ENCODE measurements around the gene GPR61. TPM values are rescaled to one million over a fixed set of nuclear protein-coding genes. Genes with fewer than 3 reads are reported as not detected.

Gene GPR61
- polyA plus RNA-seq, 6 donors from 2014 or later, result 0.09 TPM; not detected in 5

- H3K27me3 Mint-ChIP-seq, result no peaks in the 10 kb centered on the region
- peaks cover 5 to 7% of the 10 kb centered on the region in 2 donors for H3K36me3 Mint-ChIP-seq
- H3K27ac Mint-ChIP-seq, result peak overlapping the region in 3 of 6 donors; percentile 10 to 56 (median 29)
- H3K9me3 Mint-ChIP-seq, result no peaks in the 10 kb centered on the region
- no peak for DNase-seq
- ATAC-seq (ENCODE audit: low read depth in 2 of 2), result peak; percentile 49 to 66
- H3K4me3 Mint-ChIP-seq, result peak overlapping the region in 1 of 8 donors; percentile 2
- H3K4me1 Mint-ChIP-seq, result peaks cover 28 to 63% (median 55%) of the 10 kb centered on the region in 3 donors
Observed at GRCh38 chr1:109499661-109500536, 39.8 kb upstream of the GPR61 start.

GRCh38 chr1:109500941-109501381, 38.7 kb upstream of the GPR61 start:
- ATAC-seq (ENCODE audit: low read depth in 2 of 2) (no peak), DNase-seq (no peak)
- Mint-ChIP-seq H3K27me3 (no peaks in the 10 kb centered on the region), H3K4me1 (peaks cover 20 to 53% (median 45%) of the 10 kb centered on the region in 3 donors), H3K27ac (no peak overlapping the region), H3K9me3 (no peaks in the 10 kb centered on the region), H3K4me3 (no peak overlapping the region), H3K36me3 (peaks cover 5 to 7% of the 10 kb centered on the region in 2 donors)

- Mint-ChIP-seq H3K4me1 (peaks cover 16 to 47% (median 36%) of the 10 kb centered on the region in 3 donors), H3K36me3 (no peaks in the 10 kb centered on the region), H3K27me3 (no peaks in the 10 kb centered on the region), H3K27ac (peak overlapping the region in 2 of 6 donors; percentile 31 to 68), H3K4me3 (peak overlapping the region in 5 of 8 donors; percentile 10 to 75 (median 46)), H3K9me3 (no peaks in the 10 kb centered on the region)
- ATAC-seq (ENCODE audit: low read depth in 2 of 2) (no peak), DNase-seq (no peak)
Observed at GRCh38 chr1:109501644-109502363, 37.9 kb upstream of the GPR61 start.

GRCh38 chr1:109502364-109502851, 37.3 kb upstream of the GPR61 start:
- H3K36me3 Mint-ChIP-seq, result no peaks in the 10 kb centered on the region
- ATAC-seq (ENCODE audit: low read depth in 2 of 2) (peak; percentile 76 to 78), DNase-seq (no peak)
- H3K27ac Mint-ChIP-seq, result peak overlapping the region in 4 of 6 donors; percentile 3 to 62 (median 30)
- H3K4me3 Mint-ChIP-seq, result peak overlapping the region in 4 of 8 donors; percentile 32 to 61 (median 52)
- no peaks in the 10 kb centered on the region for H3K9me3 Mint-ChIP-seq
- H3K27me3 Mint-ChIP-seq, result no peaks in the 10 kb centered on the region
- peaks cover 16 to 45% (median 34%) of the 10 kb centered on the region in 3 donors for H3K4me1 Mint-ChIP-seq

GRCh38 chr1:109503935-109504334, 35.7 kb upstream of the GPR61 start:
- Mint-ChIP-seq H3K27ac (no peak overlapping the region), H3K4me1 (peaks cover 21 to 44% (median 43%) of the 10 kb centered on the region in 3 donors), H3K36me3 (no peaks in the 10 kb centered on the region), H3K9me3 (no peaks in the 10 kb centered on the region), H3K27me3 (peaks cover 0 to 9% (median 8%) of the 10 kb centered on the region in 3 donors), H3K4me3 (no peak overlapping the region)
- DNase-seq (no peak), ATAC-seq (ENCODE audit: low read depth in 2 of 2) (no peak)

GRCh38 chr1:109504974-109505373, 34.7 kb upstream of the GPR61 start:
- H3K27me3 Mint-ChIP-seq, result peaks cover 0 to 12% (median 8%) of the 10 kb centered on the region in 3 donors
- no peak overlapping the region for H3K4me3 Mint-ChIP-seq
- ATAC-seq (ENCODE audit: low read depth in 2 of 2), result no peak
- peak overlapping the region in 2 of 6 donors; percentile 7 to 50 for H3K27ac Mint-ChIP-seq
- peaks cover 26 to 44% (median 39%) of the 10 kb centered on the region in 3 donors for H3K4me1 Mint-ChIP-seq
- H3K9me3 Mint-ChIP-seq, result no peaks in the 10 kb centered on the region
- no peaks in the 10 kb centered on the region for H3K36me3 Mint-ChIP-seq
- DNase-seq, result no peak

- Mint-ChIP-seq H3K36me3 (no peaks in the 10 kb centered on the region), H3K9me3 (no peaks in the 10 kb centered on the region), H3K27me3 (peaks cover 7 to 39% (median 28%) of the 10 kb centered on the region in 3 donors), H3K4me3 (peak overlapping the region; percentile 70 to 91 (median 86)), H3K27ac (peak overlapping the region in 4 of 6 donors; percentile 50 to 94 (median 68)), H3K4me1 (peaks cover 19 to 25% (median 20%) of the 10 kb centered on the region in 3 donors)
- DNase-seq, result no peak
- ATAC-seq (ENCODE audit: low read depth in 2 of 2), result no peak
Observed at GRCh38 chr1:109508001-109508872, 31.4 kb upstream of the GPR61 start.

- ATAC-seq (ENCODE audit: low read depth in 2 of 2), result no peak
- H3K4me3 Mint-ChIP-seq, result peak overlapping the region; percentile 70 to 91 (median 86)
- no peaks in the 10 kb centered on the region for H3K9me3 Mint-ChIP-seq
- peaks cover 17 to 25% (median 20%) of the 10 kb centered on the region in 3 donors for H3K4me1 Mint-ChIP-seq
- H3K27me3 Mint-ChIP-seq, result peaks cover 9 to 39% (median 28%) of the 10 kb centered on the region in 3 donors
- peak overlapping the region; percentile 47 to 94 (median 80) for H3K27ac Mint-ChIP-seq
- DNase-seq, result no peak
- no peaks in the 10 kb centered on the region for H3K36me3 Mint-ChIP-seq
Observed at GRCh38 chr1:109508873-109509175, 30.8 kb upstream of the GPR61 start.

- peak within 1 kb of the TSS; percentile 87 to 97 (median 92) for H3K4me3 Mint-ChIP-seq
- DNase-seq, result peak; percentile 58
- peaks cover 17 to 25% (median 20%) of the 10 kb centered on the region in 3 donors for H3K4me1 Mint-ChIP-seq
- no peaks in the 10 kb centered on the region for H3K36me3 Mint-ChIP-seq
- peak; percentile 71 to 83 for ATAC-seq (ENCODE audit: low read depth in 2 of 2)
- no peaks in the 10 kb centered on the region for H3K9me3 Mint-ChIP-seq
- H3K27me3 Mint-ChIP-seq, result peaks cover 9 to 39% (median 28%) of the 10 kb centered on the region in 3 donors
- peak within 1 kb of the TSS; percentile 47 to 94 (median 80) for H3K27ac Mint-ChIP-seq
Observed at GRCh38 chr1:109509176-109510134, 30.2 kb upstream of the GPR61 start, which contains the start of gene AMIGO1. Gene AMIGO1, minus strand, starts transcription at chr1:109509727. Its CDS starts 815 bp downstream, at chr1:109508912.

GRCh38 chr1:109513110-109513710, 26.5 kb upstream of the GPR61 start:
- H3K27me3 Mint-ChIP-seq, result peaks cover 9 to 44% (median 25%) of the 10 kb centered on the region in 3 donors
- peaks cover 17 to 18% (median 17%) of the 10 kb centered on the region in 3 donors for H3K4me1 Mint-ChIP-seq
- no peaks in the 10 kb centered on the region for H3K9me3 Mint-ChIP-seq
- no peak for ATAC-seq (ENCODE audit: low read depth in 2 of 2)
- no peak overlapping the region for H3K27ac Mint-ChIP-seq
- H3K4me3 Mint-ChIP-seq, result no peak overlapping the region
- no peak for DNase-seq
- no peaks in the 10 kb centered on the region for H3K36me3 Mint-ChIP-seq

- DNase-seq, result no peak
- Mint-ChIP-seq H3K4me3 (no peak overlapping the region), H3K9me3 (no peaks in the 10 kb centered on the region), H3K27me3 (peaks cover 9 to 34% (median 20%) of the 10 kb centered on the region in 3 donors), H3K27ac (peak overlapping the region in 1 of 6 donors; percentile 70), H3K4me1 (peaks cover 6 to 7% (median 6%) of the 10 kb centered on the region in 3 donors), H3K36me3 (no peaks in the 10 kb centered on the region)
- ATAC-seq (ENCODE audit: low read depth in 2 of 2), result no peak
Observed at GRCh38 chr1:109514846-109515245, 24.8 kb upstream of the GPR61 start.

Measured in naive B cell (primary cell).